Measurements from ENCODE around the gene SLC7A14. TPM values are rescaled to one million over a fixed set of nuclear protein-coding genes. Genes with fewer than 3 reads are reported as not detected.

Gene SLC7A14
- total RNA-seq, 2 experiments from 2014 or later: not detected

DNA sequence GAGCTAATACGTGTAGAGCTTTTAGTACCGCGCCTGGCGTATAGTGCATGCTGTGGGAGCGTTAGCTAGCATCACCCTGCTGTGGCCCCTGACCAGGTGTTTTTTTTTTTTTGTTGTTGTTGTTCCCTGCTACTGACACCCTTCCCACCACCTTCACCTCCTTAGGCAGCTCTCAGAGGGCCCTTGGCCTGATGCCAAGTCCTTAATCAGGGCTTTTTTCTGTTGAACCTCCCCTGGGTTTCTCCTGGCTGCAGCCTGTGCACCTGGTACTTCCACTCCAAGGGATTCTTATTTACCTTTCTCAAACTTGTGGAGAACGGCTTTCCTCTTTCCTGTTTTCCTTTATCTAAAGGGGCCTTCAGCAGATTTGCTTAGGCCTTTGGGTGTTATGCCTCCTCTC is 53.3 kb downstream of the SLC7A14 start:
- CTCF ChIA-PET (ENCODE audit: unreplicated experiment): interaction anchor here (1.1 kb wide), 1 partner anchor 10 kb away, joined by 3 read pairs; no protein-coding TSS in a partner anchor

DNA sequence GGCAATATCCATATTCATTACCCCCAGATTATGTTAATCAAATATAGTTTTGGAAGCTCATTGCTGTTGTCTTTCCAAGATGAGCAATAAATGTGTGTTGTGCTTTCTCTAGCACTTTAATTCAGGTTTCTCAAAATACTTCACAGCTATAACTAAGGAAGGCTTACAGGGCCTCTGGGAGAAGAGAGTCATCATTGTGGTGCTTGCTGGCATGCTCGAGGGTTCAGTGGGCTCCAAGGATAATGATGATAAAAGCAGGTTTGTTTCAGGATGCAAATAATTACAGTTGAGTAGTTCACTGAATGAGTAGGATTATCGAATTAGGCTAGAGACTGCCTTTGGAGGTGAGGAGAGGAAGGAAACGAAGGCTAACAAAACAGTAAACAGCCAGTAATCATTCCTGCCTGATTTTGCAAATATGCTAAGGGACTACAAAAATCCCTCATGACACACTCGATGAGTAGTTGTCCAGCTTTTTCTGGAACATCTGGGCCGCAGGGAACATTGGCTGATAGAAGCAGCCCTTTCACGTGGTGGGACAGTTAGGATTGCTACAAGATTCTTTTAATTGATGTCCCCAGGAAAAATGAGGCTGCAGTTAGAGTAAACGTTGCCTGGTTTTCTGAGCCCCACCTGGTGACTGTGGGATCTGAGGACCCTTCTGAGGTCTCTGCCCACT is 54.1 kb downstream of the SLC7A14 start:
- no peaks in the 10 kb centered on the region for H3K79me2 ChIP-seq (ENCODE audit: insufficient read depth, low read depth, low read length)
- TF ChIP-seq, protein P1, sequence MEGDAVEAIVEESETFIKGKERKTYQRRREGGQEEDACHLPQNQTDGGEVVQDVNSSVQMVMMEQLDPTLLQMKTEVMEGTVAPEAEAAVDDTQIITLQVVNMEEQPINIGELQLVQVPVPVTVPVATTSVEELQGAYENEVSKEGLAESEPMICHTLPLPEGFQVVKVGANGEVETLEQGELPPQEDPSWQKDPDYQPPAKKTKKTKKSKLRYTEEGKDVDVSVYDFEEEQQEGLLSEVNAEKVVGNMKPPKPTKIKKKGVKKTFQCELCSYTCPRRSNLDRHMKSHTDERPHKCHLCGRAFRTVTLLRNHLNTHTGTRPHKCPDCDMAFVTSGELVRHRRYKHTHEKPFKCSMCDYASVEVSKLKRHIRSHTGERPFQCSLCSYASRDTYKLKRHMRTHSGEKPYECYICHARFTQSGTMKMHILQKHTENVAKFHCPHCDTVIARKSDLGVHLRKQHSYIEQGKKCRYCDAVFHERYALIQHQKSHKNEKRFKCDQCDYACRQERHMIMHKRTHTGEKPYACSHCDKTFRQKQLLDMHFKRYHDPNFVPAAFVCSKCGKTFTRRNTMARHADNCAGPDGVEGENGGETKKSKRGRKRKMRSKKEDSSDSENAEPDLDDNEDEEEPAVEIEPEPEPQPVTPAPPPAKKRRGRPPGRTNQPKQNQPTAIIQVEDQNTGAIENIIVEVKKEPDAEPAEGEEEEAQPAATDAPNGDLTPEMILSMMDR (conservative IDR thresholded peaks at IDR 0.05; ENCODE audit: low read length): no peak
- no peak for TF ChIP-seq EZH2phosphoT487 (IDR thresholded peaks at IDR 0.05; ENCODE audit: borderline replicate concordance, low read depth, low read length)
- no peak overlapping the region for H3K4me2 ChIP-seq (ENCODE audit: low read length)
- ChIA-PET POLR2A (no interaction called here), CTCF (ENCODE audit: unreplicated experiment) (no interaction called here)
- DNase-seq (ENCODE audit: low spot score): no peak
- no peaks in the 10 kb centered on the region for H3K9me2 ChIP-seq (ENCODE audit: insufficient read depth, low read length)
- no peak overlapping the region for H2AFZ ChIP-seq (ENCODE audit: low read length)
- no peak overlapping the region for H3K4me3 ChIP-seq (ENCODE audit: low read depth, low read length, poor library complexity, severe bottlenecking)
- no peaks in the 10 kb centered on the region for H3K9me3 ChIP-seq (ENCODE audit: low read length)
- no peaks in the 10 kb centered on the region for H3K4me1 ChIP-seq (ENCODE audit: insufficient read depth, low read length, poor library complexity, severe bottlenecking)
- no peaks in the 10 kb centered on the region for H4K20me1 ChIP-seq (ENCODE audit: insufficient read depth, low read length)
- intact Hi-C loops (cut with micrococcal nuclease; ENCODE audit: unreplicated experiment): no loop called here
- BruUV-seq (replicated peaks): no TSS peak
- no peaks in the 10 kb centered on the region for H3K36me3 ChIP-seq (ENCODE audit: insufficient read depth, low read length)
- no peak overlapping the region for H3K27ac ChIP-seq (ENCODE audit: low read depth, low read length, poor library complexity, severe bottlenecking)

More for the DNA sequence above, 53.3 kb downstream of the SLC7A14 start:
- no peaks in the 10 kb centered on the region for H3K9me2 ChIP-seq (ENCODE audit: insufficient read depth, low read length)
- H4K20me1 ChIP-seq (ENCODE audit: insufficient read depth, low read length): no peaks in the 10 kb centered on the region
- TF ChIP-seq, protein P1 (conservative IDR thresholded peaks at IDR 0.05; ENCODE audit: low read length): no peak
- TF ChIP-seq EZH2phosphoT487 (IDR thresholded peaks at IDR 0.05; ENCODE audit: borderline replicate concordance, low read depth, low read length): no peak
- H3K4me2 ChIP-seq (ENCODE audit: low read length): no peak overlapping the region
- no peaks in the 10 kb centered on the region for H3K79me2 ChIP-seq (ENCODE audit: insufficient read depth, low read depth, low read length)
- H2AFZ ChIP-seq (ENCODE audit: low read length): no peak overlapping the region
- POLR2A ChIA-PET: interaction anchor here (1.1 kb wide), 1 partner anchor 69 kb away, joined by 4 read pairs; no protein-coding TSS in a partner anchor
- BruUV-seq (replicated peaks): no TSS peak
- no peaks in the 10 kb centered on the region for H3K9me3 ChIP-seq (ENCODE audit: low read length)
- intact Hi-C loops (cut with micrococcal nuclease; ENCODE audit: unreplicated experiment): no loop called here
- no peak overlapping the region for H3K27ac ChIP-seq (ENCODE audit: low read depth, low read length, poor library complexity, severe bottlenecking)
- DNase-seq (ENCODE audit: low spot score): no peak
- no peaks in the 10 kb centered on the region for H3K4me1 ChIP-seq (ENCODE audit: insufficient read depth, low read length, poor library complexity, severe bottlenecking)
- H3K36me3 ChIP-seq (ENCODE audit: insufficient read depth, low read length): no peaks in the 10 kb centered on the region
- H3K4me3 ChIP-seq (ENCODE audit: low read depth, low read length, poor library complexity, severe bottlenecking): no peak overlapping the region

DNA sequence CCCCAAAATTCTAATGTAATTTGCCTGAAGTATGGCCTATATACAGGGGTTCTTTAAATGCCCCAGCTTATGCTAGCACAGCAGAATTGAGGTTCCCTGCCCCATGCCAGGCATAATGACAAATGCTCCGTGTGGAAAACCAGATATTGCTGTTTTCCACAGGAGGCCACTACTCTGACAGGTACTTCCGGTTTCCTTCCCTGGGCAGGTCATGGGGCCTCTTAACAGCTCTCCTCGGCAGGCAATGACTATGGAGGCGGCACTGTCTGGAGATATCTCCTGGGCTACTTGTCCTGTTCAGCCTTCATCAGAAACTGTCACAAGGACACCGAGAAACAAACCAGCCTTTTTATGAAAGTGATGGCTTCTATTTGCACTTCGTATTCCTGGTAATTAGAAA is 54.8 kb downstream of the SLC7A14 start:
- Histone ChIP-seq H3K27ac (ENCODE audit: low read depth, low read length, poor library complexity, severe bottlenecking) (no peak overlapping the region), H4K20me1 (ENCODE audit: insufficient read depth, low read length) (no peaks in the 10 kb centered on the region), H2AFZ (ENCODE audit: low read length) (no peak overlapping the region), H3K79me2 (ENCODE audit: insufficient read depth, low read depth, low read length) (no peaks in the 10 kb centered on the region), H3K4me1 (ENCODE audit: insufficient read depth, low read length, poor library complexity, severe bottlenecking) (no peaks in the 10 kb centered on the region), H3K9me3 (ENCODE audit: low read length) (no peaks in the 10 kb centered on the region), H3K9me2 (ENCODE audit: insufficient read depth, low read length) (no peaks in the 10 kb centered on the region), H3K4me2 (ENCODE audit: low read length) (no peak overlapping the region), H3K4me3 (ENCODE audit: low read depth, low read length, poor library complexity, severe bottlenecking) (no peak overlapping the region), H3K36me3 (ENCODE audit: insufficient read depth, low read length) (no peaks in the 10 kb centered on the region)
- ChIA-PET POLR2A (no interaction called here), CTCF (ENCODE audit: unreplicated experiment) (no interaction called here)
- intact Hi-C loops (cut with micrococcal nuclease; ENCODE audit: unreplicated experiment): no loop called here
- no TSS peak for BruUV-seq (replicated peaks)
- TF ChIP-seq, protein P1 (conservative IDR thresholded peaks at IDR 0.05; ENCODE audit: low read length): no peak
- TF ChIP-seq EZH2phosphoT487 (IDR thresholded peaks at IDR 0.05; ENCODE audit: borderline replicate concordance, low read depth, low read length): no peak
- DNase-seq (ENCODE audit: low spot score): no peak
